Measurements from ENCODE around the gene PINK1. TPM values are rescaled to one million over a fixed set of nuclear protein-coding genes. Genes with fewer than 3 reads are reported as not detected.

The PINK1 gene
- polyA plus RNA-seq, 1 donor from 2014 or later, result 73.4 TPM

DNA sequence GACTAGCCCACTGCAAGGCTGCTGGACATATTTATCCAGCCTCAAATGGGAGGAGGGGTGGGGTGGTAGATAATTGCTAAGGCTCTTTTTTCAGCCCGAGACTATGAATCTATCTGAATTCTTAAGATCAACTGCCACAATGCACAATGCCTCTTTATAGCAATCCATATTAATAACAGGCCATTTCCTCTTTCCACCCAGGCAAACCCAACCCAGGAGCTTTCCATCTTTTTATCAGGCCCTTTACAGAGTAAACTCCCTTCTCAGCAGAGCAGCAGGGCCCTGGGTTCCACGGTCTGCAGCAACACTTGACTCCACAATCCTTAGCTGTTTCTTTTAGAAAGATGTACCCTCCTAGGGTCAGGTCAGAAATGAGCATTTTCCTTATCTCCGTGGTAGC is 27.1 kb downstream of the PINK1 start:
- Histone ChIP-seq H3K9me2 (ENCODE audit: insufficient read depth, low read length) (no peaks in the 10 kb centered on the region), H3K27ac (ENCODE audit: low read length) (peak overlapping the region; percentile 70), H3K79me2 (replicated peaks; ENCODE audit: insufficient read depth, low read length) (peaks cover 29% of the 10 kb centered on the region), H3K4me3 (ENCODE audit: low read length) (peak overlapping the region; percentile 98), H3K9ac (ENCODE audit: low read length) (peak overlapping the region; percentile 89), H3K27me3 (ENCODE audit: insufficient read depth, low read depth, low read length) (no peaks in the 10 kb centered on the region), H3K36me3 (ENCODE audit: insufficient read depth, low read length) (no peaks in the 10 kb centered on the region), H3K4me2 (ENCODE audit: low read length) (peak overlapping the region; percentile 100), H2AFZ (ENCODE audit: low read depth, low read length) (peak overlapping the region; percentile 60), H3F3A (ENCODE audit: insufficient read depth, low read length, poor library complexity, severe bottlenecking) (no peaks in the 10 kb centered on the region), H3K9me3 (ENCODE audit: low read length) (no peaks in the 10 kb centered on the region), H4K20me1 (ENCODE audit: insufficient read depth) (peaks cover 4% of the 10 kb centered on the region)
- TF ChIP-seq POLR2AphosphoS5 (IDR thresholded peaks at IDR 0.05) (no peak), EP300 (conservative IDR thresholded peaks at IDR 0.05; ENCODE audit: poor library complexity, severe bottlenecking) (no peak)

DNA sequence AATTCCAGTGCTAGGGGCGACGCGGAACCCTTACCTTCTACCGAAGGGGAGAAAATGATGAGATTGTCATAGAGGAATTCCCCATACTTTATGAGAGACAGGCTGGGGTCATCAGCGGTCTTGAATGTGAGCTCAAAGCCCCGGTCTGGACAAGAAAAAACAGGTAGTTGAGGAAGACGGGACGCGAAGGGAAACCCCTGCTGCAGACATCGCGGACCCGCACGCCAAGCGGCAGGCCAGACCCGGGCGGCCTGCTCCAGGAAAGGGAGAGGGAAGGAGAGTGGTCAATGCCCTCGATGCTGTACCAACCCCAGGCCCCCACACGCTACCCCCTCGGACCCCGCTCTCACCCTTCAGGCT is 27.6 kb downstream of the PINK1 start:
- Histone ChIP-seq H3K9me2 (ENCODE audit: insufficient read depth, low read length) (no peaks in the 10 kb centered on the region), H3K27ac (ENCODE audit: low read length) (peak overlapping the region; percentile 70), H3F3A (ENCODE audit: insufficient read depth, low read length, poor library complexity, severe bottlenecking) (no peaks in the 10 kb centered on the region), H2AFZ (ENCODE audit: low read depth, low read length) (peak overlapping the region; percentile 60), H3K9me3 (ENCODE audit: low read length) (no peaks in the 10 kb centered on the region), H3K9ac (ENCODE audit: low read length) (peak overlapping the region; percentile 89), H3K36me3 (ENCODE audit: insufficient read depth, low read length) (no peaks in the 10 kb centered on the region), H3K4me3 (ENCODE audit: low read length) (peak overlapping the region; percentile 98), H3K4me2 (ENCODE audit: low read length) (peak overlapping the region; percentile 100), H3K27me3 (ENCODE audit: insufficient read depth, low read depth, low read length) (no peaks in the 10 kb centered on the region), H3K79me2 (replicated peaks; ENCODE audit: insufficient read depth, low read length) (peaks cover 29% of the 10 kb centered on the region), H4K20me1 (ENCODE audit: insufficient read depth) (peaks cover 4% of the 10 kb centered on the region)
- TF ChIP-seq, protein P1, sequence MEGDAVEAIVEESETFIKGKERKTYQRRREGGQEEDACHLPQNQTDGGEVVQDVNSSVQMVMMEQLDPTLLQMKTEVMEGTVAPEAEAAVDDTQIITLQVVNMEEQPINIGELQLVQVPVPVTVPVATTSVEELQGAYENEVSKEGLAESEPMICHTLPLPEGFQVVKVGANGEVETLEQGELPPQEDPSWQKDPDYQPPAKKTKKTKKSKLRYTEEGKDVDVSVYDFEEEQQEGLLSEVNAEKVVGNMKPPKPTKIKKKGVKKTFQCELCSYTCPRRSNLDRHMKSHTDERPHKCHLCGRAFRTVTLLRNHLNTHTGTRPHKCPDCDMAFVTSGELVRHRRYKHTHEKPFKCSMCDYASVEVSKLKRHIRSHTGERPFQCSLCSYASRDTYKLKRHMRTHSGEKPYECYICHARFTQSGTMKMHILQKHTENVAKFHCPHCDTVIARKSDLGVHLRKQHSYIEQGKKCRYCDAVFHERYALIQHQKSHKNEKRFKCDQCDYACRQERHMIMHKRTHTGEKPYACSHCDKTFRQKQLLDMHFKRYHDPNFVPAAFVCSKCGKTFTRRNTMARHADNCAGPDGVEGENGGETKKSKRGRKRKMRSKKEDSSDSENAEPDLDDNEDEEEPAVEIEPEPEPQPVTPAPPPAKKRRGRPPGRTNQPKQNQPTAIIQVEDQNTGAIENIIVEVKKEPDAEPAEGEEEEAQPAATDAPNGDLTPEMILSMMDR (IDR thresholded peaks at IDR 0.05; ENCODE audit: poor library complexity, severe bottlenecking), result no peak
- no peak for TF ChIP-seq TAF1 (IDR thresholded peaks at IDR 0.05; ENCODE audit: low read depth)
- TF ChIP-seq EZH2 (IDR thresholded peaks at IDR 0.05; ENCODE audit: borderline replicate concordance, insufficient read depth, low read length, poor library complexity, severe bottlenecking), result no peak
- no peak for TF ChIP-seq MXI1 (conservative IDR thresholded peaks at IDR 0.05; ENCODE audit: poor library complexity, severe bottlenecking)
- no peak for TF ChIP-seq RAD21 (conservative IDR thresholded peaks at IDR 0.05)
- no peak for TF ChIP-seq POLR2AphosphoS5 (IDR thresholded peaks at IDR 0.05)
- TF ChIP-seq, protein P2, sequence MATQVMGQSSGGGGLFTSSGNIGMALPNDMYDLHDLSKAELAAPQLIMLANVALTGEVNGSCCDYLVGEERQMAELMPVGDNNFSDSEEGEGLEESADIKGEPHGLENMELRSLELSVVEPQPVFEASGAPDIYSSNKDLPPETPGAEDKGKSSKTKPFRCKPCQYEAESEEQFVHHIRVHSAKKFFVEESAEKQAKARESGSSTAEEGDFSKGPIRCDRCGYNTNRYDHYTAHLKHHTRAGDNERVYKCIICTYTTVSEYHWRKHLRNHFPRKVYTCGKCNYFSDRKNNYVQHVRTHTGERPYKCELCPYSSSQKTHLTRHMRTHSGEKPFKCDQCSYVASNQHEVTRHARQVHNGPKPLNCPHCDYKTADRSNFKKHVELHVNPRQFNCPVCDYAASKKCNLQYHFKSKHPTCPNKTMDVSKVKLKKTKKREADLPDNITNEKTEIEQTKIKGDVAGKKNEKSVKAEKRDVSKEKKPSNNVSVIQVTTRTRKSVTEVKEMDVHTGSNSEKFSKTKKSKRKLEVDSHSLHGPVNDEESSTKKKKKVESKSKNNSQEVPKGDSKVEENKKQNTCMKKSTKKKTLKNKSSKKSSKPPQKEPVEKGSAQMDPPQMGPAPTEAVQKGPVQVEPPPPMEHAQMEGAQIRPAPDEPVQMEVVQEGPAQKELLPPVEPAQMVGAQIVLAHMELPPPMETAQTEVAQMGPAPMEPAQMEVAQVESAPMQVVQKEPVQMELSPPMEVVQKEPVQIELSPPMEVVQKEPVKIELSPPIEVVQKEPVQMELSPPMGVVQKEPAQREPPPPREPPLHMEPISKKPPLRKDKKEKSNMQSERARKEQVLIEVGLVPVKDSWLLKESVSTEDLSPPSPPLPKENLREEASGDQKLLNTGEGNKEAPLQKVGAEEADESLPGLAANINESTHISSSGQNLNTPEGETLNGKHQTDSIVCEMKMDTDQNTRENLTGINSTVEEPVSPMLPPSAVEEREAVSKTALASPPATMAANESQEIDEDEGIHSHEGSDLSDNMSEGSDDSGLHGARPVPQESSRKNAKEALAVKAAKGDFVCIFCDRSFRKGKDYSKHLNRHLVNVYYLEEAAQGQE (IDR thresholded peaks at IDR 0.05; ENCODE audit: borderline replicate concordance), result no peak
- TF ChIP-seq EP300 (conservative IDR thresholded peaks at IDR 0.05; ENCODE audit: poor library complexity, severe bottlenecking), result no peak
- no peak for TF ChIP-seq SMC3 (conservative IDR thresholded peaks at IDR 0.05; ENCODE audit: poor library complexity)

Measured in neural cell (in vitro differentiated cells).